ENCODE results near the gene RPTN.
A peak's percentile ranks its signal among the peaks of the same experiment; 100 is the strongest.

RPTN gene, protein sequence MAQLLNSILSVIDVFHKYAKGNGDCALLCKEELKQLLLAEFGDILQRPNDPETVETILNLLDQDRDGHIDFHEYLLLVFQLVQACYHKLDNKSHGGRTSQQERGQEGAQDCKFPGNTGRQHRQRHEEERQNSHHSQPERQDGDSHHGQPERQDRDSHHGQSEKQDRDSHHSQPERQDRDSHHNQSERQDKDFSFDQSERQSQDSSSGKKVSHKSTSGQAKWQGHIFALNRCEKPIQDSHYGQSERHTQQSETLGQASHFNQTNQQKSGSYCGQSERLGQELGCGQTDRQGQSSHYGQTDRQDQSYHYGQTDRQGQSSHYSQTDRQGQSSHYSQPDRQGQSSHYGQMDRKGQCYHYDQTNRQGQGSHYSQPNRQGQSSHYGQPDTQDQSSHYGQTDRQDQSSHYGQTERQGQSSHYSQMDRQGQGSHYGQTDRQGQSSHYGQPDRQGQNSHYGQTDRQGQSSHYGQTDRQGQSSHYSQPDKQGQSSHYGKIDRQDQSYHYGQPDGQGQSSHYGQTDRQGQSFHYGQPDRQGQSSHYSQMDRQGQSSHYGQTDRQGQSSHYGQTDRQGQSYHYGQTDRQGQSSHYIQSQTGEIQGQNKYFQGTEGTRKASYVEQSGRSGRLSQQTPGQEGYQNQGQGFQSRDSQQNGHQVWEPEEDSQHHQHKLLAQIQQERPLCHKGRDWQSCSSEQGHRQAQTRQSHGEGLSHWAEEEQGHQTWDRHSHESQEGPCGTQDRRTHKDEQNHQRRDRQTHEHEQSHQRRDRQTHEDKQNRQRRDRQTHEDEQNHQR

DNA sequence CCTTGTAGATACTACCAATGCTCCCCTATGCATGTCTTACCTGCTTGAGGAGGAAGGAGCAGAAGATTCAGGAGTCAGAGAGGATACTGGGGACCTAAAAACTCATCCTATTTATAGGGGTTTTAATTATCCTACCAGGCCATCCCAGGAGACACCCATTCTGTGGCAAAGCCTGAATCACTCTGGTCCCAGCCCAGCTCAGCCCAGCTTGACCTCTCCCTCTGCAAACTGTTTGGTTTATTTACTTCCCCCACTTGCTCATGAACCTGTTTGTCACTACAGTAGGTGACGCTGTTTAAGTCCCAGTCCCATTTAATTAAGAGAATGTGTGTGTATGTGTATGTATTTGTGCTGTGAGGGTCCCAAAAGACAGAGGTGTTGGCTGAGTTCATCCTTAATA lies at the start of gene RPTN:
Gene RPTN, minus strand, starts transcription at position 85 of the 400 bp plus-strand sequence. CDS start 1,339 bp downstream, outside the sequence.
- DNase-seq, result no peak

DNA sequence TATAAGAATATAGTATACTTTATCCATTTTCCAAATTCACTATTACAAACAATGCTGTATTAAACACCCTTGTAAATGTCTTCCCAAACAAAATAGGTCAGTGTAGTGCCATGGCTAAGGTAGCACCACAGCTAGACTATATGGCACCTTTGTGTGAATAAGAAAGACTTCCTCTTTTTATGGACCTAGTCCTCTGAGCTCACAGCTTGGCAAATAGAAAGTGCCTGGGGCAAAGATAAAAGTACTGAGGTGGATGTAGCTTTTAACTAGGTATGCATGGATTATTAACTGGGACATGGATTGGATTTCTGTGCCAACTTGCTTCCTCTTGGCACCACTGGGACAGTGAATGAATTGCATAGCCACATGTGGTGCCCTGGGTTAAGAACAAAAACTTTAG lies 40.0 kb upstream of the RPTN start:
- DNase-seq, result no peak

DNA sequence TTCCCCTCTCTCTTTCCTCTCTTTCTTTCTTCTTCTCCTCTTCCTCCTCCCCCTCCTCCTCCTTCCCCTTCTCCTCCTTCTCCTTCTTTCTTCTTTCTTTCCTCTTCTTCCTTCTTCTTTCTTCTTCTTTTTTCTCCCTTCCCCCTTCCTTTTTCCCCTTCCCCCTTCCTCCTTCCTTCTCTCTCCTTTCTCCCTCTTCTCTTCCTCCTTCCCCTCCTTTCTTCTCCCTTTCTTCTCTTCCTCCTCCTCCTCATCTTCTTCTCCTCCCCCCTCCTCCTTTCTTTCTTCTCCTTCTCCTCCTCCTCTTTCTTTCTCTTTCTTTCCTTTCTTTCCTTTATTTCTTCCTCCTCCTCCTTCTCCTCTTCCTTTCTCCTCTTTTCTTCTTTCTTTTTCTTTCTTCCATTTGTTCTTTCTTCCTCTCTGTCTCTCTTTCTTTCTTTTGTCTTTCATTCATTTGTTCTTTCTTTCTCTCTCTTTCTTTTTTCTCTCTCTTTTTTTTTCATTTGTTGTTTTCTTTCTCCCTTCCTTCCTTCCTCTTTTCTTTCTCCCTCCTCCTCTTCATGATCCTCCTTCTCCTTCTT lies 38.4 kb upstream of the RPTN start:
- no peak for DNase-seq

DNA sequence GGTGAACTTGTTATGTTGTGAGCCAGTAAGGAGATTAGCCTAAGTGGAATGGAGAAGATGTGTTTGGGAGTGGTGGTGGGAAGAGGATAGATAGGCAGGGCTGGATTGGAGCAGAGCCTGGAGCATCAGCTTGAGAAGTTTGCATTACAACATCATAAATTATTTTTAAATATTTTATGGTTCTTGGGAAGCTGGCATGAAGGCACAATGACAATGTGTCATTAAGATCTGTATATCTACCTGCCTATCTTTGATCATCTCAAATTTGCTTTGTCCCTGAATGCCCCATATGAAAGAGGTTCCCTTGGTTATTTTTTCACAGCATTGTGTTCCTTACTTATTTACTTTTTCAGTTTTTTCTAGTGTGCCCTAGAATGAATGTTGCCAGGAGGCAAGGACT lies 32.7 kb upstream of the RPTN start:
- DNase-seq, result no peak

DNA sequence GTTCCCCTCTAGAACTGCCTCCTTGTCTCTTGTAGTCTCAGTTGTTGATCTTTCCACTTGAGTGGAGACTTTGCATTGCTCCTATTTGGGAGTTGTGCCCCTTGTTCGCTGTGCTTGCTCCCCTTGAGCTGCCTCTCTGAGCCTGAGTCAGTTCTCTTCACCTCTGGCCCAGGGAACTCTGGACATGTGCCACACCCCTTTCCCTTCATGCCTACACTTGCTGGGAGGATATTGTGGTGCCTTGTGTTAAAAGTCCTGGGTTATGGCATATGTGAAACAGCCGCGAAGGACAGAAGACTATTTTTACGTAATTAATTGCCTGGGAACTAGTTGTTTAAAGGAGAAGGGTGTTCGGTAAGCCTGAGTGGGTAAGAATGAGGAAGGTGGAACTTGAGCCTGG lies 32.2 kb upstream of the RPTN start:
- no peak for DNase-seq

DNA sequence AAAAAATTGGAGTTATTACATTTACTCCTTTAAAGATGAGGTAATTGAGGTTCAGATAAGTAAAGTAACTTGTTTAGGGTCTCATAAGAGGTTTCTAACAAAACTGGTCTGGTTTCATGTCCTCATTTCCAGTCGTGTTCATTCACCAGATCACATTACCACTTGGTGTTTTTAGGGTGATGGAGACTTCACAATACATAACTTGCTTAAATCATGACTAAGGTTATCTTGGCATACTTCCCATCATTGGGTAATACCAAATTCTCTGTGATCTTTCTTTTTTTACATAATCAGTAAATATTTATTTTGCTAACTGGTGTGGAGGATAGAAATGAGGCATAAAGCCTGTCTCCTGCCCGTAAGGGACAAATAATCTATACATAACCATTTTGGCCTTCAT lies 31.6 kb upstream of the RPTN start:
- DNase-seq, result no peak

DNA sequence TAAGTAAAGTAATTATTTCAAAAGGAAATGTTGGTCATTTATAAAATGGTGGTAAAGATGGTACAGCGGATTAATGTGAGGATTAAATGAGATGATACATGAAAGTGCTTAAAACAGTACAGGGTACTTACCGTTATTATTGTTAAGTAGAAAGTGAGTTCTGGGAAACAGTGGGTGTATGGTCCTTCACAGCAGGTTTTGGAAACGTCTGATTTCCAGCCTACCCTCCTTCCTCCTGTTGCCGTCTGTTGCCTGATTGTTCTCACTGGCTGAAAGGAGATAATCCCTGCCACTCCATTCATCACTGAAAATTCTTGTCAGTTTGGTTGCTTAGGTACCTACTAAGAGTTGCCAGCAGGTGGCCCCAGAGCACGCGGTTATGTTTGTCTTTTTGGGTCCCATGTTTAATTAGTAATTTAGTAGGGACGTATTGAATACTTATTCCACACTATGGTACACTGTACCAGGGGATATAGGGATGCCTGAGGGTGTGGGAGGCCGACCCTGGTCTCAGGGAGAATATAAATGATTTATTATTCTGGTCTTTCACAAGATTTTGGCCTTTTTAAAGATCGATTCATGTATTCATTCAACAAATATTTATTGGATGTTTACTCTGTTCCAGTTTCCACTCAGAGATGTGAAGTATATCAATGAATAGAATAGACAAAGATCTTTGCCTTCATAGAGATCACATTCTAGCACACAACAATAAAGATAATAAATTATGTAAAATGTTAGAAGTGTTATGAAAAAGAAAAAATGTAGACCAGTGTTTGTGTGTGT lies 30.8 kb upstream of the RPTN start:
- peak; percentile 75 for DNase-seq

DNA sequence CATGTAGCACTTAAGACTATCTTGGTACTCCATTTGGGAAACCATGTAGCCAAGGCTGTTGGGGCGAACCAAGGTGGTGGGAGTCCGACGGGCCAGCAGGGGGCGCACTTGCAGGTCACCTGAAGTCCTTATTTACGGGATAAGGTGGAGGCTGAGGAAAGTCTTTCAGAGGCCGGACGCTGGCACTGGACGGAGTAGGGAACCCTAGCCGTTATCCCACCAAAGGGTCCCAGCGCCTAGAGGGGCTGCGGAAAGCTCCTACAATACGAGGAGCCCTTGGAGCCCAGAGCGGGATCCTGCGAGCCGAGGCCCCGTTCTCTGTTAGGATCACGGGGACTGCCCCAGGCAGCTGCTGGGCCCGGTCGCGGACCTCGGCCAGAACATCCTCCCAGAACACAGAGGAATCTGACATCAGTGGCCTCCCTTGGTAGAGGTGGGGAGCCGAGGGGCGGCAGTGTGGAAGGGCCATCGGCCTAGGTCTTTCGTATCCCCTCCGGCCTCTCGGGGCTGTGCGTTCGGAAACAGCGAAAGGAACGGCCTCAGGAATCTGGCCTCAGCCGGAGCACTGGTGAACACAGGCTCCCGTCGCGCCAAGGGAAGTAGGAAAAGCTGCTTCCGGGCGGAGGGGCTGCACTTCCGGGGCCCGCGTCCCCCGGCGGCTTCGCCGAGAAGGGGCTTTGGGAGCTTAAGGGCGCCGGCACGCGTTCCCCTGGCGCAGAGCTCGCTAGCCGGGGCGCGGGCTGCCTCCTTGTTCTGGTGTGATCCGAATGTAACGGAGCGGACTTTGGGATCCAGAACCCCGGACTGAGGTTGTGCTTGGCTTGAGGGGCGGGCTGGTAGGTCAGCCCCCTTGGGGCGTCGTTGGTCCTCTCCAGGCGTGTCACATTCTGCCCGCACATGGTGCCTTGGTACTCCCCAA lies 29.9 kb upstream of the RPTN start:
- DNase-seq, result peak; percentile 78

DNA sequence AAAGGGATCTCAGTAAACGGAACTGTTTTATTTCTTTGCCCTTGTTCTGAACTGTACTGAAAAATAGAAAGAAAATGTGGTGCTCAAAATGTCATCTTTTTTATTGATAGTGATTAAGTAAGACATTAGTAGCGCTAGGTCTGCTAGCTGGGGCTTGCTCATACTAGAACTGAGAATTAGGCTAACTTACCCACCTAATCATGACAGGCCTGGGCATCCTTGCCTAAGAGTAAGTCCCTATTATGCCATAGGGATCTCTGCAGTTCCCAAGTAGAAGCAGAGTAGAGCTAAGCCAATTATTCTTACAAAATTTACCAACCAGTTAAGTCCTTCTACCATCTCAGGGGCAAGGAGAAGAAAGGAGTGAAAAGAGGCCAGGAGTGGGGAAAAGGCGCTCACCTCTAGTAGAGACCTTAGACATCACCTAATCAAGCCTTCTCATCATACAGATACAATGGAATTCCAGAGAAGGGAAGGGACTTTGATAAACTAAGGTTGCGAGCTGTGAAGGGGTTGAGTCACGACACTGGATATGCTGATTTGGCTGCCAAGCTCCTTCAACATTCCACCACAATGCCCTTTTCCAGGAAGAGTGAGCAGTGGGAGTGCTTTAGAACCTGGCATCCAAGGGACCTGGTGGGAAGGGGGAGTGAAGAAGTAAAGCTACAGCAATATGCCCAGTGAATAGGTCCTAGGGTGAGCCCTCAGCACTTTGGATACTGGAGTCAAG lies 27.7 kb upstream of the RPTN start:
- DNase-seq, result no peak

DNA sequence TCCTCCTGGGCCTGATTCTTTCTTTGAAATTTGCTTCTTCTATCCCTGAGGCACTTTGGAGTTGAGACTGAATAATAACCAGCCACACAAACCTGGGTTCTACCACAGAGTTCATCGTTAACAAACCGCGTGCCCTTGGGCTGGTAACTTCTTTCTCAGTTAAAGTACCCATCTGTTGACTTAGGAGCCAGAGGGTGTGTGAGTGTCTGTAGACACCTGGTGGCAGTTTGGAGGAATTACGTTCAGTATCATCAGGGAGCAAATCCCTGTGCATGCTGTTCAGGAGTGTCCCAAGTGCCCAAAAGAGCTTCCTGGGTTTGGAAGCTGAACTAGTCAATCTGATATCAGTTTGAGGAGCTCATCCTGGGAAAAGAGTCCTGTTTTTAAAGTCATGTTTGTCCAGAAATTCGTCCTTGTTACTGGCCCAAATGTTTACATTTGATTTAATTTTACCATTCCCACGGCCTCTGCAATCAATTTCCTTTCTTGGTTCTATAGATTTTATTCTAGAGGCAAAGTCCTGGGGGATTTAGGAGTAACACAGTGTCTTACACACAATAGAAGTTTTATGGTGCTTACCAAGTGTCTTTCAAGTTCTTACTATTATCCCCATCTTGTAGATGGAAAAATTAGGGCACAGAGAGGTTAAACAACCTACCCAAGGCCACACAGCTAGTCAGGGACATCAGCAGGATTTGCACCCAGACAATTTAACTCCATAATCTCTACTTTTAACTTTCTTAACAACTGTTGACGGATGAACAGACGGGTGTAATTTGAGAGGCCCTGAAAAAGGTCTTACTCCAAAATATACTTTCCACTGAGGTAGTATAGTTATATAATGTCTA lies 26.7 kb upstream of the RPTN start:
- DNase-seq, result peak; percentile 63

DNA sequence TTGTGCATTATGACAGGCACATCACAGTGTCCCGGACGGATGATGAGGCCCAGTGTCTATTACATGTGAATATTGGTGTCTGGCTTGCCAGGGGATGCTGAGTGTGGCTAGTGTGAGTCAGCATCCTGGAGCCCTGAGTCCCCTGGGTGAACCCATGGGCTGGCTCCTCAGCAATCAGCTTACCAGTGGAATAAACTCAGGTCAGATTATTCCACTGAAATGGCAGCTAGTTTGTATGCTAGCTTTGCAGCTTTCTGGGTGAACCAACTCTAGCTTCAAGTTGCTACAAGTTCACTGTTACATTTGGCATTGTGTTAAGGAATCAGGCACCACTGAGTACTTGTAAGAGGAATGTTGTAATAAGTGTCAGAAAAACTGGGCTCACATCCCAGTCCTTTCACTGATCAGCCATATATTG lies 23.9 kb upstream of the RPTN start:
- no peak for DNase-seq

DNA sequence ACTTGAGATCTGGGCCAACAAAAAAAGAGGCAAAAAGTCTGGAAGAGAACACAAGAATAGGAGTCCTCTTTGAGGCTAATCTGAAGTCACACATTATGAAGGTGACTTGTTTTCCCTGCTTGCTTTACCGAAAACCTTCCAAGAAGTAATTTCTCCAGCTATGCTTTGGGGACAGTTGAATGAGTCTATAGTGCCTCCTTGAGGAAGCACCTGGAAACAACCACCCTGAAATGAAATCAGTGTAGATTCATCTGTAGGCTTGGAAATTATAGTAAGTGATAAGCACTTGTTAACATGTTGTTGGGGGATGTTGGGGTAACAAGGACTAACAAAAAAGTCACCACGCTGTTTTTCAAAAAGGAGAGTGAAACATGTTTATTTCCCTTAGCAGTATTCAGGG lies 23.4 kb upstream of the RPTN start:
- peak; percentile 4 for DNase-seq

DNA sequence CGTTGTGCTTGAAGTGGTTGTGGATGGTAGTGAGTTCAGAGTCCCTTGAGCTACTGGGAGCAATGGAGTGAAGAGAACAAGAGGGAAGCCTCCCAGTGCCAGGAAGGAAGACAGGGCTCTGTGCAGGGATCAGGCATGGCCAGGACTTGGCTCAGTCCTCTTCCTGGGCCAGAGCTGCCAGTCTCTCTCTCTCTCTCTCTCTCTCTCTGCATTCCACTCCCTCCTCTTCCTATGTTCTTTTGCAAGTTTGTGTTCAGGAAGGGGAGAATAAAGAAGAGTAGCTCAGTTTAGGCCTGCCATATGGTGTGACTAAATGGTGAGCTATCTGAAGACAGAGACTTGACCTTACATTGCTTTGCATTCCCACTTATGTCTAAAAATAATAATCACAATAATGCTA lies 20.5 kb upstream of the RPTN start:
- no peak for DNase-seq

DNA sequence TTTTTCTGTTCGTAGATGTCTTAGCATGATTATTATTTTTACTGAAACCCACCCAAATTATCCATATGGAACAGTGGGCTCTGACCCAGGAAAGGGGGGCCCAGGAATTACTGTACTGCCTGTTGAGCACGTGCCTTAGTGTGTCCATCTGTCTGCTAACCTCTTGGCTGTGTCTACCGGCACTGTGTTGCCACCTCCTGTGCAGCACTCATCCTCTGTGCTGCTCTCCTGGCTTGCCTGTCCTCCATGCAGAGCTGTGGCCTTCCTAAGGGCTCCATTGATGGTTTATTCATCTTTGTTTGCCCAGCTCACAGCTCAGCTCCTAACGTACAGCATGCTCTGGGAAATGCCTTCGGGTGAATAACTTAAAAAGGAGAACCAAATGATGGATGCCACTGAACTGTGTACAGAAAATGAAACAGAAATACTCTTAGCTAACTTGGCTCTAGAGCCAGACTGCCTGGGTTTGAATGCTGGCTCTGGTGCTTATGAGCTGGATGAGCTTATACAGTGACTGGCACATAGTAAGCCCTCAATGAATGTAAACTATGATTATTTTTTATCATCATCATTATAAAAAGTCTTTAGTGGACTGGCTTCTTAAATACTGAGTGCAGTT lies 11.4 kb upstream of the RPTN start:
- DNase-seq, result no peak

DNA sequence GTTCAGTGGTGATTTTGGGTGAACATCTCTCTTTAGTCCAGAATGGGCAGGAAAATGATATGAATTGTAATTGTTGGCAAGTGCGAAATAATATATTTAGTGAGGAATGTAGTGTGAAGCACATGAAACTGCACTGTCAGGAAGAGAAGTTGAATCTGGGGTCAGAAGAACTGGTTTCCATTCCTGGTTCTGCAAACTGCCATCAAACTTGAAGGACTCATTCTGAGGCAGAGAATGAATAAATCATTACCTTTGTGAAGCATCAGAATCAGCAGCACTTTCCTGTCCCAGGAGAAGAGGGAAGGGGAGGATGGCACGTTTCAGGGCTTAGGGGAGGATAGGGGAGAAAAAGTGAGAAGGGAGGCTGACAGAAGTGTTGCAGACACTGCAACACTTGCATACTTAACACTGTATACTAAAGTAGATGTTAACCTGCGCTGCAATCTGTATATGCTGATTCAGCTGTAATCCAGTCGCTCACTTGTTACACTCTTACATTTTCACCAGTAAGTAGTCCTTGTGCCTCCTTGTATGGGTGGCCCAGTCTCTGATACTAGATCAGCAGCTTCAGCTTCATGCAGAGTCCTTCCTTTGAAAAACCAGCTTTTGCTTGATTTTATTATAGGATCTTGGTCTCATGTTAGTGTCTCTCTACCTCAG lies 10.5 kb upstream of the RPTN start:
- DNase-seq, result no peak

DNA sequence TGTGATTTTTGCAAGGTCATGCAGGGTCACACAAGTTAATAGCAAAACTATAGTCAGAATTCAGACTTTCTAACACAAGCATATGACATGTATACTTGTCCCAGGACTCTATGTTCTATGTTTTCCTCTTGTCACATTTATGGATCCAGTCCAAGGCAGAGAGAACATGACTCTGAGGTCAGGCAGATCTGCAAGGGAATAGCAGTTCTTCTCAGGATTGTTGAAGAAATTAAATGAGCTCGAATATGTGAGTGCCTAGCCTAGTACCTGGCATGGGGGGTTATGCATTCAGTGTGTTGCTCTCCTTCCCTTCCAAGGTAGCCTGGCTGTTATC lies 9.5 kb upstream of the RPTN start:
- no peak for DNase-seq

DNA sequence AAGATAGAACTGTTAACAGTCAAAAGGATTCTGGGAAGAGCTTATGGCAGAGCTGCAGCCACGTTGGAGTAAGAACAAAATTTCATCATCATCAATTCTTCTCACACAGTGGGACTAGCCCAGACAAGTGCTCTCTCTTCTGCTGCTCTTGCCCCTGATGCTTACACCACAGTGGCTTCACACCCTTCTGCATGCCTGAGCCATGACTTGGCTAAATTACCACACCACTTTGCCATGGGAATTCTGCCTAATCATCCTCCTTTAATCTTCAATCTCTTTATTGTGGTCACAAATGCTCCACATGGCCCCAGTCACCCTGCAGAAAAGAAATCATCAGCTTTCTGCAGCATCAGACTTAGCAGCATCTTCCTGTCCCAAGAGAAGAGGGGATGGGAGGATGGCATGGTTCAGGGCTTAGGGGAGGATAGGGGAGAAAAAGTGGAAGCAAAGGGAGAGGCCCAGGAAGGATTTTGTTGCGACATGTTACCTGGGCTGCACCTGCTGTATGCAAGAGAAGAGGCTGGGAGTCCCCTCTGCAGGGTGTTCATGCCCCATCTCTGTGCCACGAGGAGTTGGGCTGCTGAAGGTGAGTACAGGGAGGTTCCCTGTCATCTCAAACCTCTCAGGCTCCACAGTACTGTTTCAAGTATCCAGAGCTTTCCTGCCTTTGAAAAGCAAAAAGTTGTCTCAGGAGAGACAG lies 9.0 kb upstream of the RPTN start:
- no peak for DNase-seq

DNA sequence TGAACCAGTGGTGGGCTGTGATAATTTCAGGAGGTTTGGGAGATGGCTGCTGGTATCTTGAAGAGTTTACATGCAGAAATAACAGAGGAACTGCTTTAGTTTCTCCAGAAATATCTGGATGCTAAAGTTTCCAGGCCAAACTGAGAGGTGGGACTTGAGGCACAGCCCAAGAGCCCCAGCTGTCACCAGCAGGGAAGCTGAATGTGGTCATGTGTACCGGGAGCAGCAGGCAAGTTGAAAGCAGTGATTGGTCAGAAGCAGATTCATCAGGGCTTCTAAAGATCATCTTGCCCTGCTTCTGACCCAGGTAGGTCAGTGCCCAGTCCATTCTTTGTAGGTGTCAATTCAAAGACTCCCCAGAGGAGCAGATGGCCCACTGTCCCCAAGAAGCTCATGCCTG lies 7.9 kb upstream of the RPTN start:
- DNase-seq, result no peak

Measured in CD4-positive, alpha-beta T cell treated with Interleukin-21 for 1 hour (primary cell).